GM11168 (cell line): ENCODE measurements around the gene CEP85.
"Not testable (repeated sequence)": the region's sequence is repeated elsewhere in the genome, so short reads cannot be mapped to it uniquely, and the experiment has no call there.

ENCODE experiments used
- in situ Hi-C: fragments of 300-500 bp; cut with MboI; formaldehyde crosslinking; loops from one replicate; pipeline ENCODE4 v1.12.0; 2022; ENCODE audit warnings: low sequenced_read_pairs; ENCODE audit not compliant: unreplicated experiment

CEP85 gene

DNA sequence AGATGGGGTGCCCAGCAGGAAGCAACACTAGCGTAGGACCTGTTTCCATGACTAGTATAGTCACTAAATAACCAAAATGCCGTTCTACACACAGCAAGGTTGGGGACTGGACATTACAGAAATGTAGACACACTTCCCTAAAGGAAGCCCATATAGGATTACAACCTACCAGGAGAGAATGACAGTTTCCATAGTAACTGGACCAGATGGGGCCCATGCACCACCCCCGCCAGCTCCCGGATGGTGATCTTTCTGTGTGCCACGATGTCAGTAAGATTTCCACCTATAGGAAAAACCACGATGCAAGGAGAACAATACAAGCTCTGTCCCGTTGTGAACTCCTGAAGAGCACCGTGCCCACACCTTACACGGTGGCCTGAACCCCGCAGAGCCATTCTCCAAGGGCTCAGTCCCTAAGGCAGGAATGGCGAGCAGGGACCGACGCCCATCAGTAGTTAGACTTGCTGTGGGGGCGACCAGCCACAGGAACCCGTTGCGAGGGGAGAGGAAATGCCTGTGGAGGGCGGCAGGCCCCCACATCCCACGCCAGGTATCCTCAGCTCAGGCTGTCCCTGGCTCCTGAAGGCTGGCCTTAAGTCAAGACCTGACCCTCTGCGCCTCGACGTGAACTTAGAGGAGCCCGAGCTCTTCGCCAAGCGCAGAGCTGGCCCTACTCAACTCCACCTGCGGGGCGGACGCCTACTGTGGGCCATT is 13.6 kb upstream of the CEP85 start:
- in situ Hi-C loops: no loop called here

DNA sequence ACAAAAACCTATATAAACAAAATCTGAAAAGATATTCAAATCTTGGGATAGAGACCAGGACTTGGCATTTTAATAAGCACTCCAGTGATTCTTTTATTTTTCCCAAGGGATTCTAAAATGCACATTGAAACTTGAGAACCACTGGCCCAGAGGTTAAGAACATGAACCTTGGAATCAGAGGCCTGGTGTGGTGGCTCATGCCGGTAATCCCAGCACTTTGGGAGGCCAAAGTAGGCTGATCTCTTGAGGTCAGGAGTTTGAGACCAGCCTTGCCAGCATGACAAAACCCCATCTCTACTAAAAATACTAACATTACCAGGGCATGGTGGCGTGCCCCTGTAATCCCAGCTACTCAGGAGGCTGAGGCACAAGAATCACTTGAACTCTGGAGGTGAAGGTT is 12.9 kb upstream of the CEP85 start:
- in situ Hi-C loops: no loop called here

DNA sequence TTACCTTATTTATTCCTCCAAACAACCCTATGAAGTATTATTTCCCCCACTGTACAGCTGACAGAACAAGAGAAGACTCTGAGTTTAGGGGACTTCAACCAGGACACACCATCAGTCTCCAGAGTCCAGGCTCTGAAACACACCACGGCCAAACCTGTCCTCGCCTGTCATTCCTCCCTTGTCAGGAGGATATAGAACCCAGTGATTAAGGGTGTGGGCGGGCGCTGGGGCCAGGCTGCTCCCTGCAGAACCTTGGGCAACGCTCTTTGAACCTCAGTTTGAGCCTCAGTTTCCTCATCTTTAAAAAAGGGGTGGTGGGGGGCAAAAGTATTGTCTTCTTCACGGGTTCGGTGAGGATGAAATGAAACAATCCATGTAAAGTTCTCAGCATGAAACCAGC is 9.4 kb upstream of the CEP85 start:
- in situ Hi-C loops: no loop called here

DNA sequence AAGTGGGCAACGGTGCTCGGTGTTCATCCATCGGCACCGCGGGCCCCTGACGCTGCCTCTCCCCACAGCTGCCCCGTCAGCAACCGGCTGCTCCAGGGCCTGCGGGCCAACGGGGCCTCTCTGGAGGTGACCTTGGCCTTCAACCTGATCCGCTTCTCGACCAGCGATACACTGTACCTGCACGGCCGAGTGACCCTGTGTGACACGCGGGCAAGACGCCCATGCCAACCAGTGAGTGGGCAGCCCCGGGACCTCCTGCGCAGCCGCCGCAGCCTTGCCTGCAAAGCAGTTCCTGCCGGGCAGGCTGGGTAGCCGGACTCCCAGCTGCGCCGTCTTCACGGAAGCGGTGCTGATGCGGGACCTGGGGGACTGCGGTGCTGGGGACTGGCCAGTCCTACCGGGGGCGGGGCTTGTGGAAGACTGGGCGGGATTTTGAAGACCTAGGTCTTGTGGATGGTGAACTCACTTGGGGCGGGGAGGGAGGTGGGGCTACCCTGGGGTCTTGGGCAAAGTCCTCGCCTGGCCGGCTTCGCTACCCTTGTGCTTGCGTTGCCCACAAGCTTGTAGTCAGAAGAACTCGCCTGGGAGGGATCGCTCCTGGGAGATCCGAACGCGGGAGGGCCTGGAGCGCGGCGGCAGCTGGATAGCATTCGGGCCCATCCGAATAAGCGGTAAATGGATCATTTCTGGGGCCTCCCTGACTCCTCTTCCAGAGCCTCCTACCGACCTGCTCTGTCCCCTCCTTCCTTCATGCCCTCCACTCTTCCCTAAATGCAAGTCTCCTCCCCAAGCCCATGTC is 8.8 kb upstream of the CEP85 start:
- in situ Hi-C loops: no loop called here

DNA sequence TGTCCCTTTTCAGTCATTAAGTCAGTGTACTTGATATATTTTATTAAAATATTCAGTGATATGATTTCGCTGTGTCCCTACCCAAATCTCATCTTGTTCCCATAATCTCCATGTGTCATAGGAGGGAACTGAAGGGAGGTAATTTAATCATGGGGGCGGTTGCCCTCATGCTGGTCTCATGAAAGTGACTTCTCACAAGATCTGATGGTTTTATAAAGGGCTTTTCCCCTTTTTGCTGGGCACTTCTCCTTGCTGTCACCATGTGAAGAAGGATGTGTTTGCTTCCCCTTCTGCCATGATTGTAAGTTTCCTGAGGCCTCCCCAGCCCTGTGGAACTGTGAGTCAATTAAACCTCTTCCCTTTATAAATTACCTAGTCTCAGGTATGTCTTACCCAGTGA is 3.3 kb upstream of the CEP85 start:
- in situ Hi-C loops: not testable (repeated sequence)

DNA sequence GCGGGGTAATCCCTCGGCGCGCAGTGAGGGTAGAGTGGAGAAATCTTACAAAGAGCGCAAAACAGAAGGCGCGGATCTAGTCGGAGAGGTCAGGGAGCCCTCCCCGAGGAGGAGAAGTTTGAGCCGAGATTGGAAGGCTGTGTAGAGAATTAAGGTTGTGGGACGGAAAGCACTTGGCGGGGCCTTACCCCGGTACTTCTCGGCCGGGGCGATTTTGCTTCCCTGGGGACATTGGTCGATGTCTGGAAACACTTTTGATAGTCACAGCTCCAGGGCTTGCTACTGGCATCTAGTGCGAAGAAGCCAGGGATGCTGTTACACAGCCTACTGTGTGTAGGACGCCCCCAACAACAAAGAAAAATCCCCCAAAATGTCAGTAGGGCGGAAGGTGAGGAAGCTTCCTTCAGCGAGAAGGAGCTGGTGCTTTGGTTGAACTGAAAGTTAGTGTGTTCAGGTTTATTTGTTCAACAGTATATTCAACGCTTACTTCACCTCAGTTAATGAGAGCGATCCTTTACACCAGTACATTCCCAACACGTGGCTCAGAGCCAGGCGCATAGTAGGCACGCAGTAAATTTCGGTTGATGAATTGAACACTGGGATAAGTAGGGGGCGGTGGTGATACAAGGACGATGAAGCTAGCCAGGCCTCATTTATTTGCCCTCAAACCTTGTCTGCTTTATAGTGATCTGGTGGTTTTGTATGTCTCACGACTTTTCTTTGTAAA is 807 bp downstream of the CEP85 start:
- in situ Hi-C loops: no loop called here

DNA sequence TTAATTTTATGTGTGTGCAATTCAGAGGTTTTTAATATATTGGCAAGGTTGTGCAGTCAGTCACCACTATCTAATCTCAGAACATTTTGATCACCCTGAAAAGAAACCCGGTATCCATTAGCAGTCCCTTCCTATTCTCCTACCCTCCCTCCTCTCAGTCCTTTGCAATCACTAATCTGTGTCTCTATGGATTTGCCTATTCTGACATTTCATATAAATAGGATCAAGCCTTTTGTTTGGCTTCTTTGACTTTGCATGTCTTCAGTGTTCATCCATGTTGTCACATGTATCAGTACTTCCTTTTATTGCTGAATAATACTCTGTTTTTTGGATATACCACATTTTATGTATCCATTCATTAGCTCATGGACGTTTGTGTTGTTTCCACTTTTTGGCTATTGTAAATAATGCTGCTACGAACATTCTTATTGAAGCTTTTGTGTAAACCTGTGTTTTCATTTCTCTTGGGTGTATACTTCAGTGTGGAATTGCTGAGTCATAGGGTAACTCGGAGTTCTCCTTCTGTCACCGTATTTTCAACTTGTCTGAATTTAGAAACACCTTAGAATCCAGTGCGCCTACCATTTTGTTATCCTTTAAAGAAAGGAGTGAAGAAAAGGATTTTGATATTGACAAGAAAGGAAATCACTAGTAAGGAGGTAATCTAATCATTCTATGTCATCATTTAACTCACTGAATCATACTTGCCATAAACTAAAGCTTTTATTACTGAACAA is 3.4 kb downstream of the CEP85 start:
- in situ Hi-C loops: no loop called here

DNA sequence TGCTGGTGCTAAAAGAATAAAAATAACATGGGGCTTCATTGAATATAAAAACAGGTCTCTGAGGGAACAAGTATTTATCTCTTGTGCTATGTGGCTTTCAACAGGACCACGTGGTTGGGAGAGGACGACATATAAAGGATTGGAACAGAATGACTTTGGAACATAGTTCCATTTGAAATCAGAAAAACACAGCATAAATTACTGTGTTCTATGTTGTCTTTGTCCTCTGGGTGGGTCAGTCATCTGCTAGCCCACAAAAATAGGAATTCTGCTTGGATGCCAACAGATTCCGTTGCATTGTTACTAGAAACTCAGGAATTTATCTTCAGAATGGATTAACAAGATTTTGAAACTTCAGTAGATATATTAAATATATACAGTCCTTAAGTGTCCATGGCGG is 5.9 kb downstream of the CEP85 start:
- in situ Hi-C loops: no loop called here

DNA sequence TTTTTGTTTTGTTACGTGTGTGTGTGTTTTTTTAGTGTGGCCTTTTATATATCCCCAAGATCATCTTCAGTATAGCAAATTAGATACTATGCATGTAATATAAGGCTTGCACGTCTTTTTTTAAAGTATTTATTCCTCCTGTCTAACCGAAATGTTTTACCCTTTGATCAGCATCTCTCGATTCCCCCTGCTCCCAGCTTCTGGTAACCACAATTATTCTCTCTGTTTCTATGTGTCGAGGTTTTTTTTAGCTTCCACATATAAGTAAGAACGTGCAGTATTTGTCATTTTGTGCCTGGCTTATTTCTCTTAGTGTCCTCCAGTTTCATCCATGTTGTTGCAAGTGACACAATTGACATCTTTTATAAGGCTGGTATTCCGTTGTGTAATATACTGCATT is 18.7 kb downstream of the CEP85 start:
- in situ Hi-C loops: no loop called here

DNA sequence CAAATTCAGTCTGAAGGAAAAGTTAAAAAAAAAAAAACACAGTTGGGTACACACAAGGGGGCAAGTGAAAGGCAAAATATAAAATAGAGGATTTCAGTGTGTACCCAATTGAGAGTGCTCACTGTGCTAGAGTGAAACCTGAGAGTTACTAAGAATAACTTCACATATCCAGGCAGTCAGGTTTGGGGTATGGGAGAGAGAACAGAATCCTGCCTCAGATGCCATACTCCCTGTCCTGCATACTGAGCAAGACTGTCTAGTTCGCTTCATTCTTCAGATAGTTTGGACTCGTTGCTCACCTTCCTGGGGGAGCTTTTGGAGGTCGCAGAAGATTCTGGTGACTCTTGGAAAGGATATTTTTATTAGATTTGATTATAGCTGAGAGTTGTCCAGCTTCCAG is 20.4 kb downstream of the CEP85 start:
- in situ Hi-C loops: no loop called here

DNA sequence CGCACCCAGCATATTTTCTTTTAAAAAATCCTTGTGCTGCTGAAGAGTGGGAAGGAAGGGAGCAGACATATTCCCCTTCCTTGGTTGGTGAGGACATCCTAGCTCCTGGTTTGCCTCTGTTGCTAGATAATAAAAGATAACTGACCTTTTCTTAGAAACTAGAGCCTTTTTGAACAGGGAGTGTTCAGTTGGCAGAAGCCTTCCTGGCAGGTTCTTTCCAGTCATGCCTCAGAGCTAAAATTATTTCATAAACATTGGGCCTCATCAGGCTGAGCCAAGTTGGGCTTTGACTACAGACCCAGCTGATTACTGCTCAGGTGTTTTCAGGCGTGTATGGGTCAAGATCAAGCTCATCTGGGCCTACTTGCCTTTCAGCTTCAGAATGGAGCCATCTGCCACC is 23.2 kb downstream of the CEP85 start:
- in situ Hi-C loops: no loop called here

DNA sequence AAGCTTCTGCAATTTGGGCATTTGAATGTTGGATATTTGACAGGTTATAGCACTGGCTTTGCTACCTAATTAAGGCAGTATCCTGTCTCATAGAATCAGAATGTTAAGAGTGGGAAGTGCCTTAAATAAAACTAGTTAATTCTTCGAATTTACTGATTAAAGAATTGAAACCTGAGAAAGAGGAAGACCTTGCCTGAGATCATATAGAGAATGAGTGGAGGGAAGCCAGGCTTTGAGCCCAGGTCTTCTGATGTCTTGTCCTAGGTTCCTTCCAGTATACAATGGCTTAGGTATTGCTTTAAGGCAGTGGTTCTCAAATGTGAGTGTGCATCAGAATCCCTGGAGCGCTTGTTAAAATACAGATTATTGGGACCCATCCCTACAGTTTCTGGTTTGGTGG is 25.0 kb downstream of the CEP85 start:
- in situ Hi-C loops: no loop called here

DNA sequence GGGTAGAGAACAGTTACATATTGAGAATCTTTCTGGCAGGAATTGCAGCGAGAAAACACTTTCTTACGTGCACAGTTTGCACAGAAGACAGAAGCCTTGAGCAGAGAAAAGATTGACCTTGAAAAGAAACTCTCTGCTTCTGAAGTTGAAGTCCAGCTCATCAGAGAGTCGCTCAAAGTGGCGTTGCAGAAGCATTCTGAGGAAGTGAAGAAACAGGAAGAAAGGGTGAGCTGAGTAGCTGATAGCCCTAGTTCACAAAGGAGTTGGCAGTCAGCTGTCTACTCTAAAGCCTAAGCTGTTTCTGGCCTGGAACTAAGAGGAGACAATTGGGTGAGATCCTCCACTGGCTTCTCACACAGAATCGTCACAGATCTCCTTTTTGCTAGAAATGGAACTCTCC is 25.6 kb downstream of the CEP85 start:
- in situ Hi-C loops: no loop called here

DNA sequence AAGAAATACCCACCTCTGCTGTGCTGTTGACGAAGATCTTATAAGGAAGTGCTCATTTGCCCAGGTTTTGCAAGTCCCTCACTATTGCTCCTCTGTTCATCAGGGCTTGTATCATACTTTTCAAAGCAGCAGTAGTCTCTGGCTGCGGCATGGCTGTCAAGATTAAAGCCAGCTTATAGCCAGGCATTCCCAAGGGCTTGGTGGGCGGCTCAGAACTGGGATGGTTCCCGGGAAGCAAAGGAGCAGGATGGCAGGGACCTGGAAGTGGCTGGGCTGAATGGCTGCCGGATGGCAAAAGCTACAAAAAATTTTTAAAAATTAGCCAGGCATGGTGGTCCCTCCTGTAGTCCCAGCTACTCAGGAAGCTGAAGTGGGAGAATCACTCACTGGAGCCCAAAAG is 29.2 kb downstream of the CEP85 start:
- in situ Hi-C loops: no loop called here

DNA sequence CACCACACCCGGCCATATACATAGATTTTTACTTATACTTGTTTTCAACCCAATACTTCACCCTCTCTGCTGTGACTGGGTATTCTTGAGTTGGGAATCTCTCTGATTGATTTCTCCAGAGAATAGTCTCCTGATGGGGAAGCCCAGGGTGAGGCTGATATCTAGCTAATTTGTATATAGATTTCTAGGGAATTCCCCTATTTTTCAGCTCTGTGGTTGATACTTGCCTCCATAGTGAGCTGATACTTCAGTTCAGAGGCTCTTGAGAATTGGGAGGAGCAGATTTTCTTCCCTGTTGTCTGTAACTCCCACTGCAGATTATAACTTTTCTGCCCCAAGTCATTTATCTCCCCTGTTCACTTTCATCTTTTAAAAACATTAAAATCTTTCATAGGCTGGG is 31.4 kb downstream of the CEP85 start:
- in situ Hi-C loops: no loop called here

DNA sequence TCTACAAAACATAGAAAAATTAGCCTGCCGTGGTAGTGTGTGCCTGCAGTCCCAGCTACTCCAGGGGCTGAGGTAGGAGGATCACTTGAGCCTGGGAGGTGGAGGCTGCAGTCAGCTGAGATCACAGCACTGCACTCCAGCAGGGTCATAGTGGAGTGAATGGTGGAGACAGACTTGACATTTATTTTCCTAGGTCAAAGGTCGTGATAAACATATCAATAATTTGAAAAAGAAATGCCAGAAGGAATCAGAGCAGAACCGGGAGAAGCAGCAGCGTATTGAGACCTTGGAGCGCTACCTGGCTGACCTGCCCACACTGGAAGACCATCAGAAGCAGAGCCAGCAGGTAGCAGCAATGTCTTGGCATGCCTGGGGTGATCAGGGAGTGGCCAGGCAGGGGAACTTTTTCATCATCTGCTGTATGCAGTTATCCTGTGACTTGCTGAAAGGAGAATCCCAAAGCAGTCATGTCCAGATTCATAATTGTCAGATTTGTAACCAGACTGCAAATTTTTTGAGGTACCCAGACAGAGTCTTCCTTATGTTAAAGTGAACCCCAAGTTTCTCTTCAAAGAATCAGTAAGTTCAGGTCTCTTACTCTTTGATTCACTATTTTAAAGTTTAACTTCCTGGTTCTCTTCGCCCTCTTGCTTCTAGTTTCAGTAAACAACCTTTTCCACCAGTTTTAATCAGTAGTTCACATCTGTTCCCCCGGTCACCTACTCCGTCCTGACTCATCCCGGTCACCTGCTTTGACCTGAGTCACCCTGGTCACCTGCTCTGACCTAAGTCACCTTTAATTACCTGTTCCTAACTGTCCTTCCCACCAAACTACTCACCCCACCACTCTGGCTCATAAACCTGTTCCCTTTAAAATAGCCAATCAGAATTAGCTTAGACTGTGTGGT is 34.5 kb downstream of the CEP85 start:
- in situ Hi-C loops: no loop called here

DNA sequence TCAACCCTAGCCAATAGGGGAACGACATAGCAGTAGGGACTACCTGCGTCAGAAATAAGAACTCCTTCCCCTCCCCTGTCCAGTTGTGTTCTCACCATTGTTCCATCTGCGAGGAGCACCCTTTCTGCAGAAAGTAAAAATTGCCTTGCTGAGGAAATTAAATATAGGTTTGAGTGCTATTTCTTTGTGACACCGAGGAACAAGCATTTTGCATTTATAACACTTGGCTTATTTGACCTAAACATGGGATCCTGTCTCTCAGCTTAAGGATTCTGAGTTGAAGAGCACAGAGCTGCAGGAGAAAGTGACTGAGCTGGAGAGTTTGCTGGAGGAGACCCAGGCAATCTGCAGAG is 35.2 kb downstream of the CEP85 start:
- in situ Hi-C loops: no loop called here

DNA sequence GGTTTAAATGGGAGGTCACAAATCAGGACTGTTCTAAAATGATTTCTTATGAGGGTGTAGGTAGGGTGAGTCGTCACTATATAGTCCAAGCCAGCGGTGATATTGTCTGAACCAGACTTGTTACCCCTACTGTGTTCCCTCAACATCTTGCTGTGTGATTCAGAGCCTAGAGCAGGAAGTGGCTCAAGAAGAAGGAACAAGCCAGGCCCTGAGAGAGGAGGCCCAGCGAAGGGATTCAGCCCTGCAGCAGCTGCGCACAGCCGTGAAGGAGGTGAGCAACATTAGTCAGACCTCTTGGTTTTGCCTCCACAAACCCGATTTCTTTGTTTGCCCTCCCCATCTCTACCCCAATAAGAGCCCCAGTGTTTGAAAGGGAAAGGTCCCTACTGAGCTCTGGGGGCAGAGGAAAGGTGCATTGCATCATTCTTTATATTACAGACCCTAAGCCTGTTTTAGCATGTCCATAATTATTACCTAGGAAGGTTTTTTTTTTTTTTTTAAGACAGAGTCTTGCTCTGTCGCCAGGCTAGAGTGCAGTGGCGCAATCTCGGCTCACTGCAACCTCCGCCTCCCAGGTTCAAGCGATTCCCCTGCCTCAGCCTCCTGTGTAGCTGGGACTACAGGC is 40.9 kb downstream of the CEP85 start:
- in situ Hi-C loops: loop anchor here (5.0 kb wide), 1 partner anchor 47 kb away; no protein-coding TSS in a partner anchor
